K562 (cell line): ENCODE results near the gene CNKSR1. TPM values are rescaled to one million over a fixed set of nuclear protein-coding genes. Genes with fewer than 3 reads are reported as not detected.

Experiments used
- ATF7 ChIP-seq: fragments of 450-650 bp; IDR thresholded peaks from 2 replicates; pipeline ENCODE4 v1.7.1; 2014; ENCODE audit warnings: mild to moderate bottlenecking, moderate library complexity
- CBX3 ChIP-seq, 2 experiments: IDR thresholded peaks; 1 replicate in 1 of 2; 2 replicates in 1 of 2; pipeline ENCODE4 v1.6.1; 2012; ENCODE audit warnings: inconsistent platforms in 2 of 2, low read length in 2 of 2, borderline replicate concordance in 1 of 2, control low read depth in 1 of 2
- DMBX1 ChIP-seq: fragments of 250-450 bp; sonication (Bioruptor Pico); IDR thresholded peaks from 2 replicates; pipeline ENCODE4 v1.8.0; 2022; ENCODE audit warnings: inconsistent platforms, mild to moderate bottlenecking, moderate library complexity, borderline replicate concordance
- FOSL1 ChIP-seq: fragments of 200-800 bp; sonication (Bioruptor generic); conservative IDR thresholded peaks from 2 replicates; pipeline ENCODE4 v1.6.1; 2016; ENCODE audit warnings: missing genetic modification characterization, missing compliant biosample characterization
- GTF2E2 ChIP-seq: fragments of 200-800 bp; sonication (Bioruptor generic); IDR thresholded peaks from 2 replicates; pipeline ENCODE4 v1.6.1; 2016; ENCODE audit warnings: missing genetic modification characterization, missing compliant biosample characterization
- MTF1 ChIP-seq: fragments of 250-450 bp; sonication (Bioruptor Pico); IDR thresholded peaks from 2 replicates; pipeline ENCODE4 v1.9.0; 2021; ENCODE audit warnings: moderate library complexity, mild to moderate bottlenecking, inconsistent platforms, borderline replicate concordance
- POLR2A ChIP-seq: fragments of 450-650 bp; conservative IDR thresholded peaks from 2 replicates; pipeline ENCODE4 v1.6.1; 2016
- TOE1 ChIP-seq, 2 experiments: fragments of 450-650 bp in 1 of 2; sonication (generic) in 1 of 2; formaldehyde crosslinking in 1 of 2; IDR thresholded peaks; 2 replicates each; pipeline versions ENCODE4 v1.7.1 to v1.8.0; 2016 to 2022; ENCODE audit warnings: borderline replicate concordance in 2 of 2, mild to moderate bottlenecking in 2 of 2, antibody characterized with exemption in 1 of 2, inconsistent platforms in 1 of 2, low read depth in 1 of 2, missing genetic modification reagents in 1 of 2, moderate library complexity in 1 of 2
- ZNF57 ChIP-seq: fragments of 450-650 bp; formaldehyde crosslinking; IDR thresholded peaks from 2 replicates; pipeline ENCODE4 v1.4.0; 2020; ENCODE audit warnings: mild to moderate bottlenecking, moderate library complexity
- ZNF778 ChIP-seq: fragments of 450-650 bp; formaldehyde crosslinking; IDR thresholded peaks from 2 replicates; pipeline ENCODE4 v1.4.0; 2020; ENCODE audit warnings: mild to moderate bottlenecking, moderate library complexity
- ZSCAN32 ChIP-seq: fragments of 450-650 bp; formaldehyde crosslinking; IDR thresholded peaks from 2 replicates; pipeline ENCODE4 v1.4.0; 2020; ENCODE audit warnings: mild to moderate bottlenecking, moderate library complexity
- polyA plus RNA-seq, 8 experiments: library from polyadenylated mRNA; depleted of rRNA in 4 of 8; stranded (reverse) in 5 of 8; unstranded in 3 of 8; fragments of >200 nt; fragmentation: Nextera tagmentation in 2 of 8; fragmentation: Illumina TruSeq in 1 of 8; extraction: Ambion mirVana in 2 of 8; extraction: Trizol in 1 of 8; gene quantifications; 2 replicates each; pipeline versions ENCODE4 v1.2.1 to v1.2.3, GENCODE V29; 2011 to 2014; ENCODE audit warnings: inconsistent platforms in 1 of 8, missing spikeins in 1 of 8
- total RNA-seq, 7 experiments: library from RNA; depleted of rRNA in 6 of 7; stranded (reverse); fragments of >200 nt in 6 of 7; fragmentation: Illumina TruSeq in 2 of 7; extraction: Trizol in 2 of 7; gene quantifications; 2 replicates each; pipeline versions ENCODE4 v1.2.1 to v1.2.3, GENCODE V29; 2011 to 2021; ENCODE audit warnings: low replicate concordance in 1 of 7
- TF ChIP-seq, protein P1 (sequence below): fragments of 250-450 bp; sonication (Bioruptor Pico); IDR thresholded peaks from 2 replicates; pipeline ENCODE4 v1.4.0; 2020; ENCODE audit warnings: mild to moderate bottlenecking, moderate library complexity, borderline replicate concordance
- TF ChIP-seq, protein P2 (sequence below), 2 experiments: fragments of 150-350 bp in 1 of 2; IDR thresholded peaks; 2 replicates each; pipeline ENCODE4 v1.6.1; 2012 to 2016; ENCODE audit warnings: low read depth in 2 of 2, low read length in 2 of 2, mild to moderate bottlenecking in 1 of 2, moderate library complexity in 1 of 2
- TF ChIP-seq, protein P3 (sequence below), 2 experiments: fragments of 450-650 bp; formaldehyde crosslinking in 1 of 2; IDR thresholded peaks; 2 replicates each; pipeline versions ENCODE4 v1.4.0 to v1.6.1; 2014 to 2020; ENCODE audit warnings: mild to moderate bottlenecking in 2 of 2, borderline replicate concordance in 1 of 2, low read depth in 1 of 2

Gene CNKSR1
- total and polyA plus RNA-seq, 9 of the 15 experiments (the other 6 are each of a cell fraction or from before 2014, with no cell fraction given), result 0.03 to 2.8 (median 1.1) TPM

DNA sequence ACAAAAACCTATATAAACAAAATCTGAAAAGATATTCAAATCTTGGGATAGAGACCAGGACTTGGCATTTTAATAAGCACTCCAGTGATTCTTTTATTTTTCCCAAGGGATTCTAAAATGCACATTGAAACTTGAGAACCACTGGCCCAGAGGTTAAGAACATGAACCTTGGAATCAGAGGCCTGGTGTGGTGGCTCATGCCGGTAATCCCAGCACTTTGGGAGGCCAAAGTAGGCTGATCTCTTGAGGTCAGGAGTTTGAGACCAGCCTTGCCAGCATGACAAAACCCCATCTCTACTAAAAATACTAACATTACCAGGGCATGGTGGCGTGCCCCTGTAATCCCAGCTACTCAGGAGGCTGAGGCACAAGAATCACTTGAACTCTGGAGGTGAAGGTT lies 43.8 kb downstream of the CNKSR1 start (continued):
- TF ChIP-seq, protein P1, sequence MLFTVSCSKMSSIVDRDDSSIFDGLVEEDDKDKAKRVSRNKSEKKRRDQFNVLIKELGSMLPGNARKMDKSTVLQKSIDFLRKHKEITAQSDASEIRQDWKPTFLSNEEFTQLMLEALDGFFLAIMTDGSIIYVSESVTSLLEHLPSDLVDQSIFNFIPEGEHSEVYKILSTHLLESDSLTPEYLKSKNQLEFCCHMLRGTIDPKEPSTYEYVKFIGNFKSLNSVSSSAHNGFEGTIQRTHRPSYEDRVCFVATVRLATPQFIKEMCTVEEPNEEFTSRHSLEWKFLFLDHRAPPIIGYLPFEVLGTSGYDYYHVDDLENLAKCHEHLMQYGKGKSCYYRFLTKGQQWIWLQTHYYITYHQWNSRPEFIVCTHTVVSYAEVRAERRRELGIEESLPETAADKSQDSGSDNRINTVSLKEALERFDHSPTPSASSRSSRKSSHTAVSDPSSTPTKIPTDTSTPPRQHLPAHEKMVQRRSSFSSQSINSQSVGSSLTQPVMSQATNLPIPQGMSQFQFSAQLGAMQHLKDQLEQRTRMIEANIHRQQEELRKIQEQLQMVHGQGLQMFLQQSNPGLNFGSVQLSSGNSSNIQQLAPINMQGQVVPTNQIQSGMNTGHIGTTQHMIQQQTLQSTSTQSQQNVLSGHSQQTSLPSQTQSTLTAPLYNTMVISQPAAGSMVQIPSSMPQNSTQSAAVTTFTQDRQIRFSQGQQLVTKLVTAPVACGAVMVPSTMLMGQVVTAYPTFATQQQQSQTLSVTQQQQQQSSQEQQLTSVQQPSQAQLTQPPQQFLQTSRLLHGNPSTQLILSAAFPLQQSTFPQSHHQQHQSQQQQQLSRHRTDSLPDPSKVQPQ, result no peak
- TF ChIP-seq ZNF57 (CRISPR knock-in tag) (no peak), TOE1 (IDR thresholded peaks at IDR 0.05; ENCODE audit: borderline replicate concordance) (no peak), TOE1 (CRISPR knock-in tag; IDR thresholded peaks at IDR 0.05; ENCODE audit: borderline replicate concordance, low read depth) (no peak), ZNF778 (no peak), ZSCAN32 (CRISPR knock-in tag) (no peak), MTF1 (no peak), ATF7 (no peak), CBX3 (IDR thresholded peaks at IDR 0.05; ENCODE audit: borderline replicate concordance in 1 of 2, low read length in 2 of 2) (no peak), DMBX1 (no peak), GTF2E2 (tag) (no peak), FOSL1 (tag) (no peak), POLR2A (no peak)
- TF ChIP-seq, protein P2, sequence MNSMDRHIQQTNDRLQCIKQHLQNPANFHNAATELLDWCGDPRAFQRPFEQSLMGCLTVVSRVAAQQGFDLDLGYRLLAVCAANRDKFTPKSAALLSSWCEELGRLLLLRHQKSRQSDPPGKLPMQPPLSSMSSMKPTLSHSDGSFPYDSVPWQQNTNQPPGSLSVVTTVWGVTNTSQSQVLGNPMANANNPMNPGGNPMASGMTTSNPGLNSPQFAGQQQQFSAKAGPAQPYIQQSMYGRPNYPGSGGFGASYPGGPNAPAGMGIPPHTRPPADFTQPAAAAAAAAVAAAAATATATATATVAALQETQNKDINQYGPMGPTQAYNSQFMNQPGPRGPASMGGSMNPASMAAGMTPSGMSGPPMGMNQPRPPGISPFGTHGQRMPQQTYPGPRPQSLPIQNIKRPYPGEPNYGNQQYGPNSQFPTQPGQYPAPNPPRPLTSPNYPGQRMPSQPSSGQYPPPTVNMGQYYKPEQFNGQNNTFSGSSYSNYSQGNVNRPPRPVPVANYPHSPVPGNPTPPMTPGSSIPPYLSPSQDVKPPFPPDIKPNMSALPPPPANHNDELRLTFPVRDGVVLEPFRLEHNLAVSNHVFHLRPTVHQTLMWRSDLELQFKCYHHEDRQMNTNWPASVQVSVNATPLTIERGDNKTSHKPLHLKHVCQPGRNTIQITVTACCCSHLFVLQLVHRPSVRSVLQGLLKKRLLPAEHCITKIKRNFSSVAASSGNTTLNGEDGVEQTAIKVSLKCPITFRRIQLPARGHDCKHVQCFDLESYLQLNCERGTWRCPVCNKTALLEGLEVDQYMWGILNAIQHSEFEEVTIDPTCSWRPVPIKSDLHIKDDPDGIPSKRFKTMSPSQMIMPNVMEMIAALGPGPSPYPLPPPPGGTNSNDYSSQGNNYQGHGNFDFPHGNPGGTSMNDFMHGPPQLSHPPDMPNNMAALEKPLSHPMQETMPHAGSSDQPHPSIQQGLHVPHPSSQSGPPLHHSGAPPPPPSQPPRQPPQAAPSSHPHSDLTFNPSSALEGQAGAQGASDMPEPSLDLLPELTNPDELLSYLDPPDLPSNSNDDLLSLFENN (IDR thresholded peaks at IDR 0.05; ENCODE audit: low read depth in 2 of 2, low read length in 2 of 2), result no peak
- TF ChIP-seq, protein P3, sequence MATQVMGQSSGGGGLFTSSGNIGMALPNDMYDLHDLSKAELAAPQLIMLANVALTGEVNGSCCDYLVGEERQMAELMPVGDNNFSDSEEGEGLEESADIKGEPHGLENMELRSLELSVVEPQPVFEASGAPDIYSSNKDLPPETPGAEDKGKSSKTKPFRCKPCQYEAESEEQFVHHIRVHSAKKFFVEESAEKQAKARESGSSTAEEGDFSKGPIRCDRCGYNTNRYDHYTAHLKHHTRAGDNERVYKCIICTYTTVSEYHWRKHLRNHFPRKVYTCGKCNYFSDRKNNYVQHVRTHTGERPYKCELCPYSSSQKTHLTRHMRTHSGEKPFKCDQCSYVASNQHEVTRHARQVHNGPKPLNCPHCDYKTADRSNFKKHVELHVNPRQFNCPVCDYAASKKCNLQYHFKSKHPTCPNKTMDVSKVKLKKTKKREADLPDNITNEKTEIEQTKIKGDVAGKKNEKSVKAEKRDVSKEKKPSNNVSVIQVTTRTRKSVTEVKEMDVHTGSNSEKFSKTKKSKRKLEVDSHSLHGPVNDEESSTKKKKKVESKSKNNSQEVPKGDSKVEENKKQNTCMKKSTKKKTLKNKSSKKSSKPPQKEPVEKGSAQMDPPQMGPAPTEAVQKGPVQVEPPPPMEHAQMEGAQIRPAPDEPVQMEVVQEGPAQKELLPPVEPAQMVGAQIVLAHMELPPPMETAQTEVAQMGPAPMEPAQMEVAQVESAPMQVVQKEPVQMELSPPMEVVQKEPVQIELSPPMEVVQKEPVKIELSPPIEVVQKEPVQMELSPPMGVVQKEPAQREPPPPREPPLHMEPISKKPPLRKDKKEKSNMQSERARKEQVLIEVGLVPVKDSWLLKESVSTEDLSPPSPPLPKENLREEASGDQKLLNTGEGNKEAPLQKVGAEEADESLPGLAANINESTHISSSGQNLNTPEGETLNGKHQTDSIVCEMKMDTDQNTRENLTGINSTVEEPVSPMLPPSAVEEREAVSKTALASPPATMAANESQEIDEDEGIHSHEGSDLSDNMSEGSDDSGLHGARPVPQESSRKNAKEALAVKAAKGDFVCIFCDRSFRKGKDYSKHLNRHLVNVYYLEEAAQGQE (IDR thresholded peaks at IDR 0.05; ENCODE audit: borderline replicate concordance), result no peak
- TF ChIP-seq, protein P3 (CRISPR knock-in tag; IDR thresholded peaks at IDR 0.05; ENCODE audit: low read depth), result no peak
- TF ChIP-seq, all 486 proteins: peak for 0
